ENCODE results near the gene CIZ1.
"Not testable (repeated sequence)": the region's sequence is repeated elsewhere in the genome, so short reads cannot be mapped to it uniquely, and the experiment has no call there.

The CIZ1 gene

GRCh38 chr9:128182893-128183588 is 8.3 kb downstream of the CIZ1 start:
- no peak for DNase-seq (ENCODE audit: insufficient read length, low spot score)
- TF ChIP-seq CTCF (IDR thresholded peaks at IDR 0.05; ENCODE audit: insufficient read depth, missing control alignments) = no peak
- FAIRE-seq = no peak

GRCh38 chr9:128181480-128181879 is 9.9 kb downstream of the CIZ1 start:
- not testable (repeated sequence) for DNase-seq (ENCODE audit: insufficient read length, low spot score); FAIRE-seq
- TF ChIP-seq CTCF (IDR thresholded peaks at IDR 0.05; ENCODE audit: insufficient read depth, missing control alignments) = peak; percentile 17

- DNase-seq (ENCODE audit: insufficient read length, low spot score) = no peak
- no peak for FAIRE-seq
- TF ChIP-seq CTCF (IDR thresholded peaks at IDR 0.05; ENCODE audit: insufficient read depth, missing control alignments) = no peak
Observed at GRCh38 chr9:128180447-128180846, 10.9 kb downstream of the CIZ1 start.

- no peak for TF ChIP-seq CTCF (IDR thresholded peaks at IDR 0.05; ENCODE audit: insufficient read depth, missing control alignments)
- FAIRE-seq = no peak
- no peak for DNase-seq (ENCODE audit: insufficient read length, low spot score)
Observed at GRCh38 chr9:128180001-128180400, 11.4 kb downstream of the CIZ1 start.

GRCh38 chr9:128178806-128179431 is 12.5 kb downstream of the CIZ1 start:
- no peak for FAIRE-seq
- TF ChIP-seq CTCF (IDR thresholded peaks at IDR 0.05; ENCODE audit: insufficient read depth, missing control alignments) = no peak
- DNase-seq (ENCODE audit: insufficient read length, low spot score) = no peak

GRCh38 chr9:128175726-128176125 is 15.6 kb downstream of the CIZ1 start:
- no peak for FAIRE-seq
- TF ChIP-seq CTCF (IDR thresholded peaks at IDR 0.05; ENCODE audit: insufficient read depth, missing control alignments) = no peak
- DNase-seq (ENCODE audit: insufficient read length, low spot score) = no peak

- FAIRE-seq (no peak), DNase-seq (ENCODE audit: insufficient read length, low spot score) (no peak)
- TF ChIP-seq CTCF (IDR thresholded peaks at IDR 0.05; ENCODE audit: insufficient read depth, missing control alignments) = no peak
Observed at GRCh38 chr9:128175102-128175563, 16.2 kb downstream of the CIZ1 start.

Measured in D721Med (cell line).